Measurements from ENCODE around the gene TMEM178B. TPM values are rescaled to one million over a fixed set of nuclear protein-coding genes. Genes with fewer than 3 reads are reported as not detected.

TMEM178B gene
- total and polyA plus RNA-seq, 9 of the 15 experiments (the other 6 are each of a cell fraction or from before 2014, with no cell fraction given) = under 0.01 to 0.03 (median 0.01) TPM; not detected in 5

- in situ Hi-C loops (cut with MboI) (no loop called here), intact Hi-C loops (cut with micrococcal nuclease) (no loop called here)
- no peak overlapping the region for H3K27ac ChIP-seq (ENCODE audit: extremely low read depth, low read depth, low read length)
- FAIRE-seq (no peak), DNase-seq (ENCODE audit: extremely low read depth in 1 of 4, low spot score in 3 of 4) (no peak), ATAC-seq (no peak)
- no peaks in the 10 kb centered on the region for H4K20me1 ChIP-seq (replicated peaks; ENCODE audit: control insufficient read depth, insufficient read depth, low read length)
- H3K9ac ChIP-seq (ENCODE audit: insufficient read depth in 1 of 2, low read depth in 2 of 2, low read length in 2 of 2) = no peak overlapping the region
- H3K9me3 ChIP-seq (replicated peaks; ENCODE audit: control insufficient read depth, insufficient read depth, low read depth, low read length) = no peaks in the 10 kb centered on the region
- no TSS peak for BruUV-seq (replicated peaks)
- no peaks in the 10 kb centered on the region for H3K9me1 ChIP-seq (ENCODE audit: control insufficient read depth, insufficient read depth, low read length)
- no peaks in the 10 kb centered on the region for H3K36me3 ChIP-seq (ENCODE audit: control insufficient read depth, insufficient read depth, low read length)
- no peak overlapping the region for H3K4me2 ChIP-seq (ENCODE audit: insufficient read depth, low read length)
- H3K4me1 ChIP-seq (replicated peaks in 1 of 2; ENCODE audit: control insufficient read depth in 2 of 2, insufficient read depth in 2 of 2, low read length in 2 of 2) = no peaks in the 10 kb centered on the region
- H3K79me2 ChIP-seq (ENCODE audit: control insufficient read depth, insufficient read depth, low read length) = no peaks in the 10 kb centered on the region
- ChIA-PET POLR2A (interaction anchor here (0.8 kb wide), 1 partner anchor 13 kb away, joined by 3 read pairs; no protein-coding TSS in a partner anchor), CTCF (ENCODE audit: low intra/inter-chr PET ratio) (no interaction called here)
- no peak overlapping the region for H3K4me3 ChIP-seq
- 0% methylated on average over 4 of the region's 4 CpGs for WGBS (ENCODE audit: insufficient coverage, low coverage, missing lambda C conversion rate)
- no peak overlapping the region for H2AFZ ChIP-seq (ENCODE audit: low read depth, low read length)
- H3K27me3 ChIP-seq (ENCODE audit: control insufficient read depth in 2 of 2, insufficient read depth in 2 of 2, low read length in 2 of 2) = peaks cover 23 to 36% of the 10 kb centered on the region in 2 experiments; a peak in 4 of 5 replicates
- no peak for TF ChIP-seq ETV1 (tag; conservative IDR thresholded peaks at IDR 0.05; ENCODE audit: low read depth)
- TF ChIP-seq, protein P1, sequence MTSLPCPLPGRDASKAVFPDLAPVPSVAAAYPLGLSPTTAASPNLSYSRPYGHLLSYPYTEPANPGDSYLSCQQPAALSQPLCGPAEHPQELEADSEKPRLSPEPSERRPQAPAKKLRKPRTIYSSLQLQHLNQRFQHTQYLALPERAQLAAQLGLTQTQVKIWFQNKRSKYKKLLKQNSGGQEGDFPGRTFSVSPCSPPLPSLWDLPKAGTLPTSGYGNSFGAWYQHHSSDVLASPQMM (CRISPR knock-in tag; IDR thresholded peaks at IDR 0.05) = no peak
- no peak for TF ChIP-seq ZHX1 (conservative IDR thresholded peaks at IDR 0.05; ENCODE audit: low read length)
- no peak for TF ChIP-seq SREBF2 (CRISPR knock-in tag; IDR thresholded peaks at IDR 0.05)
- TF ChIP-seq, protein P2, sequence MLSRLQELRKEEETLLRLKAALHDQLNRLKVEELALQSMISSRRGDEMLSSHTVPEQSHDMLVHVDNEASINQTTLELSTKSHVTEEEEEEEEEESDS (CRISPR knock-in tag; IDR thresholded peaks at IDR 0.05) = no peak
- no peak for TF ChIP-seq TAF15 (IDR thresholded peaks at IDR 0.05; ENCODE audit: low read depth, low read length)
- TF ChIP-seq AFF4 (CRISPR knock-in tag; IDR thresholded peaks at IDR 0.05) = no peak
- TF ChIP-seq ZNF780A (CRISPR knock-in tag; IDR thresholded peaks at IDR 0.05) = no peak
- TF ChIP-seq TRIM24 (IDR thresholded peaks at IDR 0.05) = no peak
These were observed 267.1 kb downstream of the TMEM178B start for GRCh38 chr7:141340991-141341390.
